Measurements from ENCODE around the gene HSPA12B. TPM values are rescaled to one million over a fixed set of nuclear protein-coding genes. Genes with fewer than 3 reads are reported as not detected.

The HSPA12B gene
- total RNA-seq, 1 donor from 2014 or later, result 0.08 TPM

DNA sequence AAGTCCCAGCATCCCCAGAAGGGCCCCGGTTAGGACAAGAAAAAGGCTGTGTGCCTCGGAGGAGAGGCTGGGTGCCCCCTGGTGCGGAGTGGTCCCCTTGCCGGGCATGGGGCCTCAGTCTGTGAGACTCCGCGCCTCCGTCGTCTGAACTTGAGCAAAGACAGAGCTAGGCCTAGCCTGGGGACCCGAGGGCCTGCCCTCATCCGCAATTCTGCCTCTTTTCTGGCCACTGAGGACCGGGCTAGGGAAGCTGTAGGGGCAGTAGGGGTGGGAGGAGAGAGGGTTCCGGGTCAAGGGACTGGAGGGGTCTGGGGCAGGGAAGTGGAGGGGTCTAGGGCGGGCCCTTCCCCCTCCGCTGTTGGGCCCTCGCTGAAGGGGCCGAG lies 550 bp upstream of the HSPA12B start:
- peaks cover 51% of the 10 kb centered on the region for H3K27me3 ChIP-seq (ENCODE audit: control insufficient read depth, insufficient read depth, low read length)

DNA sequence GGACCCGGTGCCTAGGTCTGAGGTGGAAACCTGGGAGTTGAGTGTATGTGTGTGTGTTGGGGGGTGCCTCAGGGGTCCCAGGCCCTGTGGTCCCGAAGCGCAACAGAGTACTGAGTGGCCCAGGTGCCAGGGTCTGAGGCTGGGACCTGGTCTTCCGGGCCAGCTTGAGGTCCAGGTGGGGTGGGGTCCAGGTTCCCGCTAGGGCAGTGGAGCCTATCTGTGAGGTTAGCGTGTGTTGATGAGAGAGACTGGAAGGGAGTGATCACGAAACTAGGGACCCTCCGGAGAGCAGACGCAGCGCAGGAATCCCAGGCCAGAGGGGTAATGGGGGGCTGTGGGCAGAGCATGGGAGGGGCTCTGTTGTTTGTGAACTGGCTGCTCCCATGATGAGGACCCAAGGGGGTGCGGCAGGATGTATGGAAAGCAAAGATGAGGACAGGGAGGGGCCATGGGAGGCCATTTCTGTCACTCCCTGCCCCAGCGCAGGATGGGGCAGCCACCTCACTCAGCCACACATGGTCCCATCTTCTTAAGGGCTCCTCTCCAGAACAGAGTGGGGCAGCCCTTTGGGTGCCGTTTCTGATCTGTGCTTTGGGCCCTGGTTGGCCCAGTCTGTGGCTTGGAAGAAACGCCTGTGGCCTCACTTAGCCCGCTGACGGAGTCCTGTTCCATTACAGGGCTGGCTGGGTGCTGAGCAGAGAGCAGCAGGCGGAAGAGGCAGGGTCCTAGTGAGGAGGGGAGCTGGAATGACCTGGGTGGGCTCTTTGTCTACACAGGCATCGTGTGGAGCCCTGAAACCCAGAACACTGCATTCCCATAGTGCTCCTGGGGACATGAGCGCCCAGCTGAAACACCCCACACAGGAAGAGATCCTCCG lies 872 bp downstream of the HSPA12B start:
- TF ChIP-seq, protein P1, sequence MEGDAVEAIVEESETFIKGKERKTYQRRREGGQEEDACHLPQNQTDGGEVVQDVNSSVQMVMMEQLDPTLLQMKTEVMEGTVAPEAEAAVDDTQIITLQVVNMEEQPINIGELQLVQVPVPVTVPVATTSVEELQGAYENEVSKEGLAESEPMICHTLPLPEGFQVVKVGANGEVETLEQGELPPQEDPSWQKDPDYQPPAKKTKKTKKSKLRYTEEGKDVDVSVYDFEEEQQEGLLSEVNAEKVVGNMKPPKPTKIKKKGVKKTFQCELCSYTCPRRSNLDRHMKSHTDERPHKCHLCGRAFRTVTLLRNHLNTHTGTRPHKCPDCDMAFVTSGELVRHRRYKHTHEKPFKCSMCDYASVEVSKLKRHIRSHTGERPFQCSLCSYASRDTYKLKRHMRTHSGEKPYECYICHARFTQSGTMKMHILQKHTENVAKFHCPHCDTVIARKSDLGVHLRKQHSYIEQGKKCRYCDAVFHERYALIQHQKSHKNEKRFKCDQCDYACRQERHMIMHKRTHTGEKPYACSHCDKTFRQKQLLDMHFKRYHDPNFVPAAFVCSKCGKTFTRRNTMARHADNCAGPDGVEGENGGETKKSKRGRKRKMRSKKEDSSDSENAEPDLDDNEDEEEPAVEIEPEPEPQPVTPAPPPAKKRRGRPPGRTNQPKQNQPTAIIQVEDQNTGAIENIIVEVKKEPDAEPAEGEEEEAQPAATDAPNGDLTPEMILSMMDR (IDR thresholded peaks at IDR 0.05; ENCODE audit: insufficient read depth, low read length, poor library complexity, severe bottlenecking), result no peak
- no peak overlapping the region for H3K4me3 ChIP-seq (ENCODE audit: low read depth, low read length)
- H3K27me3 ChIP-seq (ENCODE audit: control insufficient read depth, insufficient read depth, low read length), result peaks cover 43% of the 10 kb centered on the region
- no peaks in the 10 kb centered on the region for H3K36me3 ChIP-seq (ENCODE audit: control insufficient read depth, insufficient read depth, low read length)
- DNase-seq (ENCODE audit: low read depth), result no peak

More for the DNA sequence above, 550 bp upstream of the HSPA12B start:
- TF ChIP-seq, protein P1 (IDR thresholded peaks at IDR 0.05; ENCODE audit: insufficient read depth, low read length, poor library complexity, severe bottlenecking), result no peak
- no peak for DNase-seq (ENCODE audit: low read depth)
- H3K4me3 ChIP-seq (ENCODE audit: low read depth, low read length), result no peak overlapping the region
- no peaks in the 10 kb centered on the region for H3K36me3 ChIP-seq (ENCODE audit: control insufficient read depth, insufficient read depth, low read length)

DNA sequence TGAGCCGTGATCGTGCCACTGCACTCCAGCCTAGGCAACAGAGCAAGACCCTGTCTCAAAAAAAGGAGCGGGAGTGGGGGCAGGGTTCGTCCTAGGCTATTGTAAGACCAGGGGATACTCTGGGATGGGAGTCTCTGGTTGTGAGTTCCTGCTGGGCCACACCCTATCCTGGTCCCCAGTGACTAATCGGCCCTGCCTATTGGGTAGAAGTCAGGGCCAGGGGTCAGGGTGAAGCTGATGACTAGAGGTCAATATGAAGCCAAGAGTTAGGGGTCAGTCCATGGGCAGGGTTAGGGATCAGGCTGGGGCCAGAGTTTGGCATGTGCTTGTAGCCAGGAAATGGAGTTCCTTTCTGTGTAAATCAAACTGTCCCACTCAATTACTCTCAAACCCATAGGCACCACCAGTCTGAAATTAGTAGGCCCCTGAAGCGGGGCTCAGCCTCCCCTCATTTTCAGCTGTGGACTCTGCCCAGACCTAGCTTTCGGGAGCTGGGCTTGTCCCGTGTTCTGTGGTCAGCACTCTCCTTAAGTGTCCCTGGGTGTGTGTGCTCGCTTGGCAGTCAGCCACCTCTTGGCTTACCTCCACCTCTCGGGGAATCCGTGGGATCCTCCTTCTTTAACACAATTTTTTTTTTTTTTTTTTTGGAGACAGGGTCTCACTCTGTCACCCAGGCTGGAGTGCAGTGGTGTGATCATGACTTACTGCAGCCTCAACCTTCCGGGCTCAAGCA lies 1.8 kb downstream of the HSPA12B start:
- H3K36me3 ChIP-seq (ENCODE audit: control insufficient read depth, insufficient read depth, low read length), result no peaks in the 10 kb centered on the region
- H3K4me3 ChIP-seq (ENCODE audit: low read depth, low read length), result no peak overlapping the region
- TF ChIP-seq, protein P1 (IDR thresholded peaks at IDR 0.05; ENCODE audit: insufficient read depth, low read length, poor library complexity, severe bottlenecking), result no peak
- H3K27me3 ChIP-seq (ENCODE audit: control insufficient read depth, insufficient read depth, low read length), result peaks cover 40% of the 10 kb centered on the region
- no peak for DNase-seq (ENCODE audit: low read depth)

DNA sequence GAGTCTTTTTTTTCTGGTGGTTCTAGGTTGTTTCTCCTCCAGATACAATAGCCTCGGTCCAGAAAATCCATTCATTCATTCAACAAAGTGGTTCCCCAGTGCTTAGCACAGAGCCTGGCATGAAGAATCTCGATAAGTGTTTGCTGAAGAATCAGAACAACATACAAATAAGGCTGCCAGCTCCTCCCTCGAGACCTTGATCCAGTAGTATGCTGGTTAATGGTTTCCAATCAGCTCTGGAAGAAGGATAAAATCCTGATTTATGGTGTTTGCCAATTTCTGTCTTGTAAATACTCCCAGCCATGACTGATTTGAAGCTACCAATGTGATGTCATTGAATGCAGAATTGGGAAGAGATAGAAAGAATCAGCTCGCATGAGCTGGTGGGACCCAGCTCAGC lies 3.3 kb downstream of the HSPA12B start:
- TF ChIP-seq, protein P1 (IDR thresholded peaks at IDR 0.05; ENCODE audit: insufficient read depth, low read length, poor library complexity, severe bottlenecking), result no peak
- no peak for DNase-seq (ENCODE audit: low read depth)
- Histone ChIP-seq H3K36me3 (ENCODE audit: control insufficient read depth, insufficient read depth, low read length) (no peaks in the 10 kb centered on the region), H3K4me3 (ENCODE audit: low read depth, low read length) (no peak overlapping the region), H3K27me3 (ENCODE audit: control insufficient read depth, insufficient read depth, low read length) (peaks cover 44% of the 10 kb centered on the region)

DNA sequence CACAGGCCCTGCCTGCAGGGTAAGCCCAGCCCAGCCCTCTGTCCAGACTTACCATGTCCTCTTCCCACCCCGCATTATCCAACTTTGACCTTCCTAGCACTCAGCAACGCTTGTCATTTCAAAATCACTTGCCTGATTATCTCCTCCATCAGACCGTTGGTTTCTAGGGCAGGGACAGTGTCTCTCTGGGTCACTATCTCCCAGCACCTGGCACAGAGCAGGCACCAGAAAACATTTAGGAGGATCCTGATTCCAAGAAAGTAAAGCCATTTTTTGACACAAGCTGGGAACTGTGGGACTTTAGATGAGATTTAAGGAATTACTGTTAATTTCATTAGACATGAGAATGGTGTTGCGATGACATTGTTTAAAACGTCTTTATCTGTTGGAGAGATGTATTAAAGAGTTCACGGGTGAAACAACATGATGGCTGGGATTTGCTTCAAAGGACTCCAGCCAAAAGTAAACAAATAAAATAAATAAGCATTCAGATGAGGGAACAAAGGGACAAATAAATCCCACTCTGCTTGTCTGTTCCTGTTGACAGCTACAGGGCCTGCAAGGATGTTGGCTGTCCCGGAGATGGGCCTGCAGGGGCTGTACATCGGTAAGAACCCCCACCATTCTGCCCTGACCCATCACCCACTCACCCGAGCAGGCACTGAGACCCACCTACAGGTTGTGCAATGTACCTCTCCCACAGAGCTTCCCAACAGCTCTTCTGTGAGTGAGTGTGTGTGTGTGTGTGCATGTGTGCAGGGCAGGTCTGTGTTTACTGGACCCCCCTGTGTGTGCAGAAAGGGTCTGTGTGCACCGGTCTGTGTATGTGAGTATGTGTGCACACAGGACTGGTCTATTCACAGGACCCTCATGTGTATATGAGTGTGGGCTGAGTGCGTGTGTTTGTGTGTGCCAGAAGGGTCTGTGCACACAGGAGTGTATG lies 5.9 kb downstream of the HSPA12B start:
- no peak for DNase-seq (ENCODE audit: low read depth)
- Histone ChIP-seq H3K36me3 (ENCODE audit: control insufficient read depth, insufficient read depth, low read length) (no peaks in the 10 kb centered on the region), H3K27me3 (ENCODE audit: control insufficient read depth, insufficient read depth, low read length) (peaks cover 21% of the 10 kb centered on the region), H3K4me3 (ENCODE audit: low read depth, low read length) (no peak overlapping the region)
- TF ChIP-seq, protein P1 (IDR thresholded peaks at IDR 0.05; ENCODE audit: insufficient read depth, low read length, poor library complexity, severe bottlenecking), result no peak
